Keratinocyte (primary cell): ENCODE data around the gene VPS26C. TPM values are rescaled to one million over a fixed set of nuclear protein-coding genes. Genes with fewer than 3 reads are reported as not detected.
"Not testable (repeated sequence)": the region's sequence is repeated elsewhere in the genome, so short reads cannot be mapped to it uniquely, and the experiment has no call there.

Experiments
- DNase-seq: peaks from one replicate; pipeline ENCODE4 v3.0.0-alpha.2; 2011; ENCODE audit warnings: low read depth, missing footprints, low spot score
- FAIRE-seq: peaks from 2 replicates; lab custom pipeline; 2011; peaks lifted over from hg19 to GRCh38; lab: Jason Lieb, UNC
- H2AFZ ChIP-seq: 2 replicates; pipeline ENCODE4 v1.6.0; 2012; ENCODE audit warnings: low read length, control low read depth, inconsistent platforms; ENCODE audit not compliant: control insufficient read depth
- H3K27ac ChIP-seq: 2 replicates; pipeline ENCODE4 v1.5.1; 2011; ENCODE audit warnings: low read length; ENCODE audit not compliant: control insufficient read depth, insufficient read depth
- H3K27me3 ChIP-seq: 3 replicates; pipeline ENCODE4 v1.6.0; 2011; ENCODE audit warnings: low read length; ENCODE audit not compliant: control insufficient read depth, insufficient read depth; ENCODE audit errors: extremely low read depth
- H3K36me3 ChIP-seq, 2 experiments: 2 replicates in 1 of 2; 3 replicates in 1 of 2; pipeline ENCODE4 v1.5.1; 2011; ENCODE audit warnings: low read length in 2 of 2, mild to moderate bottlenecking in 1 of 2; ENCODE audit not compliant: control insufficient read depth in 2 of 2, insufficient read depth in 2 of 2; ENCODE audit errors: extremely low read depth in 1 of 2
- H3K4me1 ChIP-seq: 3 replicates; pipeline ENCODE4 v1.5.1; 2011; ENCODE audit warnings: low read length; ENCODE audit not compliant: control insufficient read depth, insufficient read depth; ENCODE audit errors: extremely low read depth
- H3K4me2 ChIP-seq: 3 replicates; pipeline ENCODE4 v1.6.0; 2011; ENCODE audit warnings: low read depth, low read length; ENCODE audit not compliant: control insufficient read depth, insufficient read depth; ENCODE audit errors: extremely low read depth
- H3K4me3 ChIP-seq, 3 experiments: fragments of 200-600 bp in 1 of 3; sonication (generic) in 1 of 3; 2 replicates in 2 of 3; 3 replicates in 1 of 3; pipeline ENCODE4 v1.5.1; 2011 to 2016; ENCODE audit warnings: low read length in 3 of 3, mild to moderate bottlenecking in 3 of 3, control low read depth in 2 of 3, inconsistent platforms in 1 of 3, low read depth in 1 of 3, mixed read lengths in 1 of 3, mixed run types in 1 of 3, moderate library complexity in 1 of 3; ENCODE audit not compliant: control insufficient read depth in 2 of 3, insufficient read depth in 2 of 3; ENCODE audit errors: extremely low read depth in 1 of 3
- H3K79me2 ChIP-seq: 2 replicates; pipeline ENCODE4 v1.6.0; 2012; ENCODE audit warnings: low read length; ENCODE audit not compliant: control insufficient read depth, insufficient read depth
- H3K9ac ChIP-seq: 3 replicates; pipeline ENCODE4 v1.6.0; 2011; ENCODE audit warnings: low read length; ENCODE audit not compliant: control insufficient read depth, insufficient read depth; ENCODE audit errors: extremely low read depth
- H3K9me1 ChIP-seq: 3 replicates; pipeline ENCODE4 v1.6.0; 2011; ENCODE audit warnings: low read length; ENCODE audit not compliant: control insufficient read depth, insufficient read depth; ENCODE audit errors: extremely low read depth
- H3K9me3 ChIP-seq: 2 replicates; pipeline ENCODE4 v1.5.1; 2012; ENCODE audit warnings: low read depth, low read length; ENCODE audit not compliant: control insufficient read depth
- H4K20me1 ChIP-seq: 3 replicates; pipeline ENCODE4 v1.6.0; 2011; ENCODE audit warnings: low read length; ENCODE audit not compliant: control insufficient read depth, insufficient read depth; ENCODE audit errors: extremely low read depth
- EZH2 ChIP-seq: IDR thresholded peaks from one replicate; pipeline ENCODE4 v1.6.1; 2012; ENCODE audit warnings: inconsistent platforms, mild to moderate bottlenecking, low read length, moderate library complexity
- dilution Hi-C: fragments of 300-500 bp; cut with MboI; formaldehyde crosslinking; loops from one replicate; pipeline ENCODE4 v1.7.0; 2020; ENCODE audit warnings: low sequenced_read_pairs; ENCODE audit not compliant: extremely low pct_ligation_motif_present
- polyA plus RNA-seq, 5 experiments: library from polyadenylated mRNA; depleted of rRNA in 3 of 5; stranded (reverse) in 3 of 5; stranded (forward) in 1 of 5; unstranded in 1 of 5; fragments of >200 nt; gene quantifications; 1 replicate in 1 of 5; 2 replicates in 3 of 5; 3 replicates in 1 of 5; pipeline versions ENCODE4 v1.2.1 to v1.2.3, GENCODE V29; 2011 to 2012; ENCODE audit warnings: missing spikeins in 2 of 5, low read depth in 1 of 5, low replicate concordance in 1 of 5
- TF ChIP-seq, protein P1 (sequence below), 3 experiments: IDR thresholded peaks in 1 of 3; conservative IDR thresholded peaks in 1 of 3; optimal IDR thresholded peaks in 1 of 3; 2 replicates in 2 of 3; 3 replicates in 1 of 3; pipeline versions ENCODE3 to v1.5.1; 2011; ENCODE audit warnings: low read length in 3 of 3, mild to moderate bottlenecking in 3 of 3, moderate library complexity in 2 of 3, control low read depth in 1 of 3, inconsistent platforms in 1 of 3; ENCODE audit not compliant: insufficient read depth in 2 of 3; ENCODE audit errors: extremely low read depth in 1 of 3

The VPS26C gene
- polyA plus RNA-seq, 1 donor (not counting 4 experiments of a cell fraction or from before 2014, with no cell fraction given): 41.3 TPM

DNA sequence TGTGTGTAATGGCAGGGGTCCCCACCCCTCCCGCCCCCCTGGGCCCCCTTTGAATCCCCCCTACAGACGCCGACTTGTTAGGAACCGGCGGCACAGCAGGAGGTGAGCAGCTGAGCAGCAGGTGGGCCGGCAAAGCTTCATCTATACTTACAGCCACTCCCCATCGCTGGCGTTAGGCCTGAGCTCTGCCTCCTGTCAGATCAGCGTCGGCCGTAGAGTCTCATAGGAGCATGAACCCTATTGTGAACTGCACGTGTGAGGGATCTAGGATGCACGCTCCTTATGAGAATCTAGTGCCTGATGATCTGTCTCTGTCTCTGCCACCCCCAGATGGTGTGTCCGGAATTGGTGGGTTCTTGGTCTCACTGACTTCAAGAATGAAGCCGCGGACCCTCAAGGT, 14.9 kb upstream of the VPS26C start:
- H3K4me2 ChIP-seq: no peak overlapping the region
- H3K9ac ChIP-seq: no peak overlapping the region
- H3K79me2 ChIP-seq: no peaks in the 10 kb centered on the region
- no peak overlapping the region for H3K4me3 ChIP-seq
- TF ChIP-seq, protein P1, sequence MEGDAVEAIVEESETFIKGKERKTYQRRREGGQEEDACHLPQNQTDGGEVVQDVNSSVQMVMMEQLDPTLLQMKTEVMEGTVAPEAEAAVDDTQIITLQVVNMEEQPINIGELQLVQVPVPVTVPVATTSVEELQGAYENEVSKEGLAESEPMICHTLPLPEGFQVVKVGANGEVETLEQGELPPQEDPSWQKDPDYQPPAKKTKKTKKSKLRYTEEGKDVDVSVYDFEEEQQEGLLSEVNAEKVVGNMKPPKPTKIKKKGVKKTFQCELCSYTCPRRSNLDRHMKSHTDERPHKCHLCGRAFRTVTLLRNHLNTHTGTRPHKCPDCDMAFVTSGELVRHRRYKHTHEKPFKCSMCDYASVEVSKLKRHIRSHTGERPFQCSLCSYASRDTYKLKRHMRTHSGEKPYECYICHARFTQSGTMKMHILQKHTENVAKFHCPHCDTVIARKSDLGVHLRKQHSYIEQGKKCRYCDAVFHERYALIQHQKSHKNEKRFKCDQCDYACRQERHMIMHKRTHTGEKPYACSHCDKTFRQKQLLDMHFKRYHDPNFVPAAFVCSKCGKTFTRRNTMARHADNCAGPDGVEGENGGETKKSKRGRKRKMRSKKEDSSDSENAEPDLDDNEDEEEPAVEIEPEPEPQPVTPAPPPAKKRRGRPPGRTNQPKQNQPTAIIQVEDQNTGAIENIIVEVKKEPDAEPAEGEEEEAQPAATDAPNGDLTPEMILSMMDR (optimal IDR thresholded peaks at IDR 0.05 in 1 of 3, IDR thresholded peaks at IDR 0.05 in 1 of 3, conservative IDR thresholded peaks at IDR 0.05 in 1 of 3; ENCODE audit: extremely low read depth in 1 of 3, insufficient read depth in 2 of 3, low read length in 3 of 3): no peak
- no peak for TF ChIP-seq EZH2
- H2AFZ ChIP-seq: no peak overlapping the region
- H4K20me1 ChIP-seq: no peaks in the 10 kb centered on the region
- FAIRE-seq (no peak), DNase-seq (no peak)
- no peaks in the 10 kb centered on the region for H3K9me1 ChIP-seq
- H3K27me3 ChIP-seq: no peaks in the 10 kb centered on the region
- no peaks in the 10 kb centered on the region for H3K9me3 ChIP-seq
- H3K36me3 ChIP-seq: no peaks in the 10 kb centered on the region
- dilution Hi-C loops: no loop called here
- H3K27ac ChIP-seq: no peak overlapping the region
- H3K4me1 ChIP-seq: no peaks in the 10 kb centered on the region

DNA sequence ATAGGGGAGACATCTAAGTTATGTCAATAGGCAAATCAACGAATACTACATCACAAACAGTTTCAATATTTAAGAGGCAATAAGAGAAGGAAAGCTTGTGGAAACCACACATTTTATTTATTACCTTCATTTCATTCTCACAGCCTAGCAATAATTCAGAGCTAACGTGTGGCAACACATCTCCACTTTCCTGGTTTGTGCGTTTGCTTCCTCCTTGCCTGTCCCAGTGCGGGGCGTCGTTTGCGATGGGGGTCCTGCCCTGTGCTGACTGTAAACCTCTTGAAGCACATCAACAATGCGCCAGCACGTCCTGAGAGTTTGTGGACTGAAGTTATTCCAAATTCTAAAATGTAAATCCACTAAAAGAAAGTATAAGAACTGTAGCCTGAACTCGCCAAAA, 14.4 kb upstream of the VPS26C start:
- no peak overlapping the region for H3K9ac ChIP-seq
- no peaks in the 10 kb centered on the region for H3K9me1 ChIP-seq
- H3K79me2 ChIP-seq: no peaks in the 10 kb centered on the region
- no peak for FAIRE-seq
- H3K9me3 ChIP-seq: no peaks in the 10 kb centered on the region
- TF ChIP-seq, protein P1 (optimal IDR thresholded peaks at IDR 0.05 in 1 of 3, IDR thresholded peaks at IDR 0.05 in 1 of 3, conservative IDR thresholded peaks at IDR 0.05 in 1 of 3; ENCODE audit: extremely low read depth in 1 of 3, insufficient read depth in 2 of 3, low read length in 3 of 3): no peak
- no peak for TF ChIP-seq EZH2
- H2AFZ ChIP-seq: peak overlapping the region; percentile 54
- H3K4me2 ChIP-seq: peak overlapping the region; percentile 42
- DNase-seq: no peak
- dilution Hi-C loops: no loop called here
- no peaks in the 10 kb centered on the region for H4K20me1 ChIP-seq
- no peaks in the 10 kb centered on the region for H3K27me3 ChIP-seq
- no peak overlapping the region for H3K27ac ChIP-seq
- no peaks in the 10 kb centered on the region for H3K36me3 ChIP-seq
- H3K4me3 ChIP-seq: no peak overlapping the region
- H3K4me1 ChIP-seq: no peaks in the 10 kb centered on the region

DNA sequence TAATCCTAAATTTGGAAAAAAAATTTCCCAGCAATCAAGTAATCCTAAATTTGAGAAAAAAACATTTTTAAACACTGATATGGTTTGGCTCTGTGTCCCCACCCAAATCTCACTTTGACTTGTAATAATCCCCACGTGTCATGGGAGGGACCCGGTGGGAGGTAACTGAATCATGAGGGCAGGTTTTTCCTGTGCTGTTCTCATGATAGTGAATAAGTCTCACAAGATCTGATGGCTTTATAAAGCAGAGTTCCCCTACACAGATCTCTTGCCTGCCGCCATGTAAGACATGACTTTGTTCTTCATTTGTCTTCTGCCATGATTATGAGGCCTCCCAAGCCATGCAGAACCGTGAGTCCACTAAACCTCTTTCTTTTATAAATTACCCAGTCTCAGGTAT, 12.1 kb upstream of the VPS26C start:
- H3K36me3 ChIP-seq, H3K4me2 ChIP-seq, H3K79me2 ChIP-seq, H3K9me1 ChIP-seq, H3K4me3 ChIP-seq, FAIRE-seq, H4K20me1 ChIP-seq, H3K4me1 ChIP-seq, dilution Hi-C loops, H3K9ac ChIP-seq, DNase-seq, H3K9me3 ChIP-seq, H3K27me3 ChIP-seq, H2AFZ ChIP-seq, H3K27ac ChIP-seq: not testable (repeated sequence)
